Mononuclear cell (primary cell): ENCODE results near the gene CDC37. TPM values are rescaled to one million over a fixed set of nuclear protein-coding genes. Genes with fewer than 3 reads are reported as not detected.

Experiments
- H3K27me3 ChIP-seq: 2 replicates; pipeline ENCODE4 v1.6.0; 2011; ENCODE audit warnings: low read length, control low read depth; ENCODE audit not compliant: insufficient read depth
- H3K4me1 ChIP-seq: 2 replicates; pipeline ENCODE4 v1.5.1; 2011; ENCODE audit warnings: mild to moderate bottlenecking, low read length, control low read depth; ENCODE audit not compliant: insufficient read depth
- H3K4me3 ChIP-seq: 2 replicates; pipeline ENCODE4 v1.5.1; 2011; ENCODE audit warnings: mild to moderate bottlenecking, low read length, moderate library complexity
- H3K9me3 ChIP-seq: 2 replicates; pipeline ENCODE4 v1.5.1; 2011; ENCODE audit warnings: low read depth, mild to moderate bottlenecking, control low read depth, low read length
- total RNA-seq: library from RNA; depleted of rRNA; stranded (reverse); fragments of >200 nt; gene quantifications from one replicate; pipeline ENCODE4 v1.2.3, GENCODE V29; 2012

The CDC37 gene
- total RNA-seq = 114 TPM

GRCh38 chr19:10403137-10404021 lies at the start of gene CDC37:
TSS of gene CDC37 (minus strand) at chr19:10403542. CDS start at chr19:10403479, 63 bp downstream.
- no peaks in the 10 kb centered on the region for H3K27me3 ChIP-seq
- H3K4me3 ChIP-seq = peak within 1 kb of the TSS; percentile 94

GRCh38 chr19:10450853-10451609 lies 47.7 kb upstream of the CDC37 start:
- no peak overlapping the region for H3K4me3 ChIP-seq
- H3K9me3 ChIP-seq = no peaks in the 10 kb centered on the region
- no peaks in the 10 kb centered on the region for H3K27me3 ChIP-seq
- no peaks in the 10 kb centered on the region for H3K4me1 ChIP-seq

More at GRCh38 chr19:10403137-10404021, at the start of gene CDC37:
- Histone ChIP-seq H3K9me3 (no peaks in the 10 kb centered on the region), H3K4me1 (peaks cover 78% of the 10 kb centered on the region)

GRCh38 chr19:10450191-10450852 lies 47.0 kb upstream of the CDC37 start:
- Histone ChIP-seq H3K4me3 (no peak overlapping the region), H3K4me1 (no peaks in the 10 kb centered on the region), H3K27me3 (no peaks in the 10 kb centered on the region), H3K9me3 (no peaks in the 10 kb centered on the region)

GRCh38 chr19:10449037-10449436 lies 45.7 kb upstream of the CDC37 start:
- Histone ChIP-seq H3K4me1 (no peaks in the 10 kb centered on the region), H3K4me3 (no peak overlapping the region), H3K27me3 (no peaks in the 10 kb centered on the region), H3K9me3 (no peaks in the 10 kb centered on the region)

- Histone ChIP-seq H3K27me3 (no peaks in the 10 kb centered on the region), H3K4me1 (no peaks in the 10 kb centered on the region), H3K9me3 (no peaks in the 10 kb centered on the region), H3K4me3 (no peak overlapping the region)
Observed at GRCh38 chr19:10442698-10443097, 39.4 kb upstream of the CDC37 start.

- Histone ChIP-seq H3K4me3 (no peak overlapping the region), H3K9me3 (no peaks in the 10 kb centered on the region), H3K4me1 (no peaks in the 10 kb centered on the region), H3K27me3 (no peaks in the 10 kb centered on the region)
Observed at GRCh38 chr19:10439588-10439987, 36.2 kb upstream of the CDC37 start.

GRCh38 chr19:10433131-10433536 lies 29.8 kb upstream of the CDC37 start:
- H3K9me3 ChIP-seq = no peaks in the 10 kb centered on the region
- H3K27me3 ChIP-seq = peaks cover 19% of the 10 kb centered on the region
- peaks cover 42% of the 10 kb centered on the region for H3K4me1 ChIP-seq
- H3K4me3 ChIP-seq = no peak overlapping the region

GRCh38 chr19:10432736-10433130 lies 29.4 kb upstream of the CDC37 start:
- H3K27me3 ChIP-seq = peaks cover 19% of the 10 kb centered on the region
- no peaks in the 10 kb centered on the region for H3K9me3 ChIP-seq
- peaks cover 46% of the 10 kb centered on the region for H3K4me1 ChIP-seq
- no peak overlapping the region for H3K4me3 ChIP-seq

- Histone ChIP-seq H3K4me1 (peaks cover 52% of the 10 kb centered on the region), H3K4me3 (peak overlapping the region; percentile 23), H3K27me3 (peaks cover 19% of the 10 kb centered on the region), H3K9me3 (no peaks in the 10 kb centered on the region)
Observed at GRCh38 chr19:10431943-10432735, 28.8 kb upstream of the CDC37 start.

GRCh38 chr19:10431254-10431942 lies 28.1 kb upstream of the CDC37 start:
- peak overlapping the region; percentile 22 for H3K4me3 ChIP-seq
- peaks cover 59% of the 10 kb centered on the region for H3K4me1 ChIP-seq

GRCh38 chr19:10430505-10431253 lies 27.3 kb upstream of the CDC37 start:
- H3K4me3 ChIP-seq = peak overlapping the region; percentile 22
- peaks cover 66% of the 10 kb centered on the region for H3K4me1 ChIP-seq
- no peaks in the 10 kb centered on the region for H3K9me3 ChIP-seq
- H3K27me3 ChIP-seq = peaks cover 19% of the 10 kb centered on the region

More at GRCh38 chr19:10431254-10431942, 28.1 kb upstream of the CDC37 start:
- Histone ChIP-seq H3K27me3 (peaks cover 19% of the 10 kb centered on the region), H3K9me3 (no peaks in the 10 kb centered on the region)

- Histone ChIP-seq H3K27me3 (peaks cover 19% of the 10 kb centered on the region), H3K4me3 (no peak overlapping the region), H3K9me3 (no peaks in the 10 kb centered on the region), H3K4me1 (peaks cover 83% of the 10 kb centered on the region)
Observed at GRCh38 chr19:10428996-10429381, 25.6 kb upstream of the CDC37 start.

- H3K27me3 ChIP-seq = peaks cover 22% of the 10 kb centered on the region
- no peaks in the 10 kb centered on the region for H3K9me3 ChIP-seq
- H3K4me3 ChIP-seq = no peak overlapping the region
- H3K4me1 ChIP-seq = peaks cover 89% of the 10 kb centered on the region
Observed at GRCh38 chr19:10427169-10427568, 23.8 kb upstream of the CDC37 start.
